Neural cell (in vitro differentiated cells): ENCODE measurements around the gene TRIM23. TPM values are rescaled to one million over a fixed set of nuclear protein-coding genes. Genes with fewer than 3 reads are reported as not detected.

Source experiments
- H2AFZ ChIP-seq: fragments of 200-600, 300-800 bp; sonication (generic), shearing (Covaris generic); 2 replicates; pipeline ENCODE4 v1.6.0; 2014; ENCODE audit warnings: low read depth, mild to moderate bottlenecking, antibody characterized with exemption, low read length, moderate library complexity
- H3F3A ChIP-seq: fragments of 200-600 bp; shearing (Covaris generic); 2 replicates; pipeline ENCODE4 v1.6.1; 2016; ENCODE audit warnings: mild to moderate bottlenecking, moderate library complexity, mixed read lengths, antibody characterized with exemption, low read length; ENCODE audit not compliant: insufficient read depth, poor library complexity, severe bottlenecking
- H3K27ac ChIP-seq: fragments of 200-600, 300-800 bp; sonication (generic), shearing (Covaris generic); 2 replicates; pipeline ENCODE4 v1.5.1; 2014; ENCODE audit warnings: mild to moderate bottlenecking, low read length, moderate library complexity
- H3K27me3 ChIP-seq: fragments of 300-800, 200-600 bp; sonication (generic), shearing (Covaris generic); 2 replicates; pipeline ENCODE4 v1.6.0; 2014; ENCODE audit warnings: mild to moderate bottlenecking, low read depth, low read length, moderate library complexity; ENCODE audit not compliant: insufficient read depth
- H3K36me3 ChIP-seq: fragments of 300-800, 200-600 bp; sonication (generic), shearing (Covaris generic); 2 replicates; pipeline ENCODE4 v1.5.1; 2014; ENCODE audit warnings: mild to moderate bottlenecking, antibody characterized with exemption, low read length, moderate library complexity; ENCODE audit not compliant: insufficient read depth
- H3K4me2 ChIP-seq: fragments of 300-800, 200-600 bp; sonication (generic), shearing (Covaris generic); 2 replicates; pipeline ENCODE4 v1.6.0; 2014; ENCODE audit warnings: mild to moderate bottlenecking, low read length
- H3K4me3 ChIP-seq: fragments of 300-800, 200-600 bp; sonication (generic), shearing (Covaris generic); 2 replicates; pipeline ENCODE4 v1.5.1; 2014; ENCODE audit warnings: mild to moderate bottlenecking, low read length, moderate library complexity
- H3K79me2 ChIP-seq: fragments of 200-600 bp; shearing (Covaris generic); replicated peaks from 2 replicates; pipeline ENCODE4 v1.6.0; 2014; ENCODE audit warnings: mild to moderate bottlenecking, low read length, moderate library complexity; ENCODE audit not compliant: insufficient read depth
- H3K9ac ChIP-seq: fragments of 300-800, 200-600 bp; sonication (generic), shearing (Covaris generic); 2 replicates; pipeline ENCODE4 v1.6.1; 2016; ENCODE audit warnings: mild to moderate bottlenecking, low read length, mixed read lengths
- H3K9me2 ChIP-seq: fragments of 200-600 bp; shearing (Covaris generic); 2 replicates; pipeline ENCODE4 v1.6.1; 2016; ENCODE audit warnings: mild to moderate bottlenecking, low read length, mixed read lengths; ENCODE audit not compliant: insufficient read depth
- H3K9me3 ChIP-seq: fragments of 200-600, 300-800 bp; sonication (generic), shearing (Covaris generic); 2 replicates; pipeline ENCODE4 v1.6.1; 2016; ENCODE audit warnings: mild to moderate bottlenecking, mixed run types, low read length, moderate library complexity, mixed read lengths
- H4K20me1 ChIP-seq: fragments of 200-600 bp; shearing (Covaris generic); 2 replicates; pipeline ENCODE4 v1.6.1; 2016; ENCODE audit warnings: mild to moderate bottlenecking, mixed run types; ENCODE audit not compliant: insufficient read depth
- CTCF ChIP-seq: fragments of 450-650 bp; IDR thresholded peaks from 2 replicates; pipeline ENCODE4 v1.5.1; 2014; ENCODE audit warnings: antibody characterized with exemption, mild to moderate bottlenecking, moderate library complexity; ENCODE audit not compliant: poor library complexity, severe bottlenecking
- EZH2 ChIP-seq: fragments of 200-600, 300-800 bp; shearing (Covaris generic), sonication (generic); IDR thresholded peaks from 2 replicates; pipeline ENCODE4 v1.6.1; 2014; ENCODE audit warnings: antibody characterized with exemption, low read length, borderline replicate concordance, mild to moderate bottlenecking; ENCODE audit not compliant: insufficient read depth, poor library complexity, severe bottlenecking
- MXI1 ChIP-seq: fragments of 450-650 bp; conservative IDR thresholded peaks from 2 replicates; pipeline ENCODE4 v1.6.1; 2014; ENCODE audit warnings: antibody characterized with exemption, mild to moderate bottlenecking; ENCODE audit not compliant: poor library complexity, severe bottlenecking
- POLR2AphosphoS5 ChIP-seq: IDR thresholded peaks from 2 replicates; pipeline ENCODE4 v1.6.1; 2012
- RAD21 ChIP-seq: fragments of 450-650 bp; conservative IDR thresholded peaks from 2 replicates; pipeline ENCODE4 v1.6.1; 2014; ENCODE audit warnings: antibody characterized with exemption, mild to moderate bottlenecking, moderate library complexity
- REST ChIP-seq: IDR thresholded peaks from 2 replicates; pipeline ENCODE4 v1.6.1; 2012; ENCODE audit warnings: borderline replicate concordance
- SMC3 ChIP-seq: fragments of 450-650 bp; conservative IDR thresholded peaks from 2 replicates; pipeline ENCODE4 v1.6.1; 2014; ENCODE audit warnings: antibody characterized with exemption, mild to moderate bottlenecking, moderate library complexity; ENCODE audit not compliant: poor library complexity
- TAF1 ChIP-seq: IDR thresholded peaks from 2 replicates; pipeline ENCODE4 v1.6.1; 2012; ENCODE audit warnings: low read depth
- polyA plus RNA-seq: library from polyadenylated mRNA; depleted of rRNA; stranded (reverse); fragments of >200 nt; gene quantifications from 2 replicates; pipeline ENCODE4 v1.2.3, GENCODE V29; 2014

TRIM23 gene
- polyA plus RNA-seq, 1 donor from 2014 or later = 29.0 TPM

- no peak overlapping the region for H3K4me2 ChIP-seq
- no peak overlapping the region for H3K27ac ChIP-seq
- H4K20me1 ChIP-seq = no peaks in the 10 kb centered on the region
- H3K4me3 ChIP-seq = no peak overlapping the region
- no peak overlapping the region for H3K9ac ChIP-seq
- no peaks in the 10 kb centered on the region for H3F3A ChIP-seq
- no peak for TF ChIP-seq CTCF
- TF ChIP-seq TAF1 = no peak
- no peak for TF ChIP-seq RAD21
- no peak for TF ChIP-seq REST
- TF ChIP-seq POLR2AphosphoS5 = no peak
- no peak for TF ChIP-seq EZH2
- no peak for TF ChIP-seq MXI1
- no peak for TF ChIP-seq SMC3
- H3K79me2 ChIP-seq = no peaks in the 10 kb centered on the region
- H3K9me2 ChIP-seq = no peaks in the 10 kb centered on the region
- no peaks in the 10 kb centered on the region for H3K9me3 ChIP-seq
- H2AFZ ChIP-seq = no peak overlapping the region
- H3K27me3 ChIP-seq = no peaks in the 10 kb centered on the region
- peaks cover 4% of the 10 kb centered on the region for H3K36me3 ChIP-seq
Observed at GRCh38 chr5:65668696-65669095, 44.6 kb upstream of the TRIM23 start.

GRCh38 chr5:65663804-65664521 lies 39.8 kb upstream of the TRIM23 start:
- H3K27me3 ChIP-seq = no peaks in the 10 kb centered on the region
- no peaks in the 10 kb centered on the region for H4K20me1 ChIP-seq
- H3K4me3 ChIP-seq = no peak overlapping the region
- peaks cover 4% of the 10 kb centered on the region for H3K36me3 ChIP-seq
- TF ChIP-seq MXI1 = no peak
- peak; percentile 27 for TF ChIP-seq CTCF
- TF ChIP-seq EZH2 = no peak
- no peak for TF ChIP-seq POLR2AphosphoS5
- no peak for TF ChIP-seq TAF1
- no peak overlapping the region for H3K27ac ChIP-seq
- no peaks in the 10 kb centered on the region for H3K9me2 ChIP-seq
- no peak overlapping the region for H3K9ac ChIP-seq
- H3F3A ChIP-seq = no peaks in the 10 kb centered on the region
- H3K9me3 ChIP-seq = no peaks in the 10 kb centered on the region
- no peaks in the 10 kb centered on the region for H3K79me2 ChIP-seq
- H2AFZ ChIP-seq = no peak overlapping the region
- H3K4me2 ChIP-seq = no peak overlapping the region
